ENCODE measurements around the gene NAGS. TPM values are rescaled to one million over a fixed set of nuclear protein-coding genes. Genes with fewer than 3 reads are reported as not detected.

Gene NAGS
- total RNA-seq, 3 donors from 2014 or later (not counting 1 experiment from before 2014, with no cell fraction given) = 0.92 to 1.7 (median 1.1) TPM

- Mint-ChIP-seq H3K9me3 (no peaks in the 10 kb centered on the region), H3K4me1 (no peaks in the 10 kb centered on the region), H3K27me3 (ENCODE audit: low read depth in 2 of 2) (peaks cover 19 to 26% of the 10 kb centered on the region in 2 donors), H3K4me3 (no peak overlapping the region), H3K36me3 (no peaks in the 10 kb centered on the region), H3K27ac (no peak overlapping the region)
- intact Hi-C loops (cut with micrococcal nuclease) = no loop called here
- H3K36me3 ChIP-seq (ENCODE audit: control insufficient read depth, insufficient read depth, low read length) = no peaks in the 10 kb centered on the region
- H3K27me3 ChIP-seq (ENCODE audit: control insufficient read depth, insufficient read depth, low read length) = no peaks in the 10 kb centered on the region
- H3K27ac ChIP-seq (ENCODE audit: low read length) = no peak overlapping the region
- no peaks in the 10 kb centered on the region for H3K9me3 ChIP-seq (ENCODE audit: control insufficient read depth, insufficient read depth, low read length)
- no peaks in the 10 kb centered on the region for H3K4me1 ChIP-seq (ENCODE audit: control insufficient read depth, insufficient read depth, low read length)
- no peak overlapping the region for H3K4me3 ChIP-seq (ENCODE audit: low read length)
- ATAC-seq (no peak), DNase-seq (no peak)
- WGBS (ENCODE audit: insufficient coverage) = 90% methylated on average over 2 of the region's 2 CpGs
- TF ChIP-seq, protein P1, sequence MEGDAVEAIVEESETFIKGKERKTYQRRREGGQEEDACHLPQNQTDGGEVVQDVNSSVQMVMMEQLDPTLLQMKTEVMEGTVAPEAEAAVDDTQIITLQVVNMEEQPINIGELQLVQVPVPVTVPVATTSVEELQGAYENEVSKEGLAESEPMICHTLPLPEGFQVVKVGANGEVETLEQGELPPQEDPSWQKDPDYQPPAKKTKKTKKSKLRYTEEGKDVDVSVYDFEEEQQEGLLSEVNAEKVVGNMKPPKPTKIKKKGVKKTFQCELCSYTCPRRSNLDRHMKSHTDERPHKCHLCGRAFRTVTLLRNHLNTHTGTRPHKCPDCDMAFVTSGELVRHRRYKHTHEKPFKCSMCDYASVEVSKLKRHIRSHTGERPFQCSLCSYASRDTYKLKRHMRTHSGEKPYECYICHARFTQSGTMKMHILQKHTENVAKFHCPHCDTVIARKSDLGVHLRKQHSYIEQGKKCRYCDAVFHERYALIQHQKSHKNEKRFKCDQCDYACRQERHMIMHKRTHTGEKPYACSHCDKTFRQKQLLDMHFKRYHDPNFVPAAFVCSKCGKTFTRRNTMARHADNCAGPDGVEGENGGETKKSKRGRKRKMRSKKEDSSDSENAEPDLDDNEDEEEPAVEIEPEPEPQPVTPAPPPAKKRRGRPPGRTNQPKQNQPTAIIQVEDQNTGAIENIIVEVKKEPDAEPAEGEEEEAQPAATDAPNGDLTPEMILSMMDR (IDR thresholded peaks at IDR 0.05) = no peak
Measured at GRCh38 chr17:43961954-43962353, 42.5 kb upstream of the NAGS start.

DNA sequence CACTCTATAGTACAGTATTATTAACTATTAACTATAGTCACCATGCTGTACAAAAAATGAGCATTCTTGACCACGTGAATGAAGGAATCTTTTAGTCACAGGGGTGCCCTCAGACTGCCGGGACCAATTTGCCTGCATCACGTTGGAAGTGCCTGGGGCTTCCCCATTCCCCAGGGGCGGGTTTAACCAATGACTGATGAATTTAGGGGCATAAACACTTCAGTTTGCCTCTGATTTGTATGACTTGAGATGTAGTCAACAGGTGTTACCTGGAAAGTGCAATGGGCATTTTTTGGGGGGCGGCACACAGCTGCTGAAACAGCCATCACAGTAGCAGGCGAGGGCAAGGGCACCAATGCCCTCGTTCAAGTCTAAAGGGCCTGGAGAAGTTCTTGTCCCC is 41.9 kb upstream of the NAGS start:
- Histone ChIP-seq H3K9me3 (ENCODE audit: control insufficient read depth, insufficient read depth, low read length) (no peaks in the 10 kb centered on the region), H3K27ac (ENCODE audit: low read length) (no peak overlapping the region), H3K36me3 (ENCODE audit: control insufficient read depth, insufficient read depth, low read length) (no peaks in the 10 kb centered on the region), H3K4me3 (ENCODE audit: low read length) (no peak overlapping the region), H3K27me3 (ENCODE audit: control insufficient read depth, insufficient read depth, low read length) (no peaks in the 10 kb centered on the region), H3K4me1 (ENCODE audit: control insufficient read depth, insufficient read depth, low read length) (no peaks in the 10 kb centered on the region)
- Mint-ChIP-seq H3K27me3 (ENCODE audit: low read depth in 2 of 2) (peaks cover 19 to 26% of the 10 kb centered on the region in 2 donors), H3K27ac (no peak overlapping the region), H3K36me3 (no peaks in the 10 kb centered on the region), H3K4me3 (no peak overlapping the region), H3K9me3 (no peaks in the 10 kb centered on the region), H3K4me1 (no peaks in the 10 kb centered on the region)
- 65% methylated on average over 7 of the region's 7 CpGs for WGBS (ENCODE audit: insufficient coverage)
- TF ChIP-seq, protein P1 (IDR thresholded peaks at IDR 0.05) = no peak
- intact Hi-C loops (cut with micrococcal nuclease) = no loop called here
- no peak for ATAC-seq
- no peak for DNase-seq

GRCh38 chr17:43966276-43966675 is 38.1 kb upstream of the NAGS start:
- Histone ChIP-seq H3K27me3 (ENCODE audit: control insufficient read depth, insufficient read depth, low read length) (no peaks in the 10 kb centered on the region), H3K9me3 (ENCODE audit: control insufficient read depth, insufficient read depth, low read length) (no peaks in the 10 kb centered on the region), H3K4me3 (ENCODE audit: low read length) (no peak overlapping the region), H3K4me1 (ENCODE audit: control insufficient read depth, insufficient read depth, low read length) (no peaks in the 10 kb centered on the region), H3K27ac (ENCODE audit: low read length) (no peak overlapping the region), H3K36me3 (ENCODE audit: control insufficient read depth, insufficient read depth, low read length) (no peaks in the 10 kb centered on the region)
- H3K4me3 Mint-ChIP-seq = no peak overlapping the region
- intact Hi-C loops (cut with micrococcal nuclease) = no loop called here
- TF ChIP-seq, protein P1 (IDR thresholded peaks at IDR 0.05) = no peak
- WGBS (ENCODE audit: insufficient coverage) = 74% methylated on average over 3 of the region's 3 CpGs
- no peaks in the 10 kb centered on the region for H3K4me1 Mint-ChIP-seq
- no peaks in the 10 kb centered on the region for H3K36me3 Mint-ChIP-seq
- peaks cover 17 to 28% of the 10 kb centered on the region in 2 donors for H3K27me3 Mint-ChIP-seq (ENCODE audit: low read depth in 2 of 2)
- ATAC-seq = no peak
- DNase-seq = no peak
- H3K27ac Mint-ChIP-seq = no peak overlapping the region
- no peaks in the 10 kb centered on the region for H3K9me3 Mint-ChIP-seq

- intact Hi-C loops (cut with micrococcal nuclease) = no loop called here
- Histone ChIP-seq H3K9me3 (ENCODE audit: control insufficient read depth, insufficient read depth, low read length) (no peaks in the 10 kb centered on the region), H3K36me3 (ENCODE audit: control insufficient read depth, insufficient read depth, low read length) (no peaks in the 10 kb centered on the region), H3K27me3 (ENCODE audit: control insufficient read depth, insufficient read depth, low read length) (no peaks in the 10 kb centered on the region), H3K4me3 (ENCODE audit: low read length) (no peak overlapping the region), H3K4me1 (ENCODE audit: control insufficient read depth, insufficient read depth, low read length) (no peaks in the 10 kb centered on the region), H3K27ac (ENCODE audit: low read length) (no peak overlapping the region)
- TF ChIP-seq, protein P1 (IDR thresholded peaks at IDR 0.05) = no peak
- Mint-ChIP-seq H3K27ac (no peak overlapping the region), H3K27me3 (ENCODE audit: low read depth in 2 of 2) (peaks cover 12 to 27% of the 10 kb centered on the region in 2 donors), H3K4me1 (no peaks in the 10 kb centered on the region), H3K4me3 (no peak overlapping the region), H3K36me3 (no peaks in the 10 kb centered on the region), H3K9me3 (no peaks in the 10 kb centered on the region)
- DNase-seq (no peak), ATAC-seq (no peak)
- 71% methylated on average over 8 of the region's 9 CpGs for WGBS (ENCODE audit: insufficient coverage)
Measured at GRCh38 chr17:43967251-43967875, 37.1 kb upstream of the NAGS start.

All from natural killer cell (primary cell).